HCT116 (cell line): ENCODE data around the gene AQP1. TPM values are rescaled to one million over a fixed set of nuclear protein-coding genes. Genes with fewer than 3 reads are reported as not detected.

Source experiments
- ATAC-seq: fragments of 200-7000 bp; cut with Tn5 transposase; 2 replicates; pipeline ENCODE4 v1.9.1; 2020; ENCODE audit warnings: mild to moderate bottlenecking, moderate library complexity
- BruUV-seq: library from RNA; stranded (reverse); fragments of 400-500 nt; replicated peaks from 2 replicates; lab custom pipeline; 2021; lab: Mats Ljungman, UMichigan
- CTCF ChIA-PET: fragments of 300-600 bp; sonication (Branson Sonifier 250); formaldehyde crosslinking; loops from one replicate; lab custom pipeline; 2021; ENCODE audit warnings: antibody characterized with exemption; lab: Charles Lee
- POLR2A ChIA-PET: fragments of 300-600, 350-600 bp; sonication (Branson Sonifier 250); formaldehyde crosslinking; loops from one replicate; lab custom pipeline; 2021; ENCODE audit warnings: antibody characterized with exemption; lab: Charles Lee
- RAD21 ChIA-PET, 2 experiments: fragments of 300-600 bp; sonication (Branson Sonifier 250); formaldehyde crosslinking; loops; one replicate each; lab custom pipeline; 2023; ENCODE audit warnings: low total read pairs in 2 of 2; ENCODE audit not compliant: uncharacterized antibody in 2 of 2, unreplicated experiment in 2 of 2, low non-redundant PET in 1 of 2; lab: Charles Lee
- DNase-seq: peaks from one replicate; pipeline ENCODE4 v3.0.0-alpha.2; 2010; ENCODE audit warnings: low read depth, low spot score
- H2AFZ ChIP-seq: fragments of 200-600 bp; shearing (Covaris generic), sonication (generic); 2 replicates; pipeline ENCODE4 v1.6.1; 2017; ENCODE audit warnings: low read depth, mixed run types, mixed read lengths, antibody characterized with exemption, low read length; ENCODE audit not compliant: poor library complexity, severe bottlenecking
- H3K27ac ChIP-seq: 2 replicates; pipeline ENCODE4 v1.5.1; 2012; ENCODE audit warnings: low read depth, low read length
- H3K27me3 ChIP-seq: fragments of 200-600 bp; sonication (generic); 2 replicates; pipeline ENCODE4 v1.6.1; 2016; ENCODE audit warnings: mixed run types, low read length, mixed read lengths; ENCODE audit not compliant: insufficient read depth
- H3K36me3 ChIP-seq, 2 experiments: fragments of 200-500 bp in 1 of 2; fragments of 200-600 bp in 1 of 2; sonication (Bioruptor generic) in 1 of 2; sonication (generic) in 1 of 2; 2 replicates each; pipeline versions ENCODE4 v1.5.1 to v1.6.1; 2014 to 2016; ENCODE audit warnings: low read length in 2 of 2, inconsistent platforms in 1 of 2, mixed read lengths in 1 of 2, mixed run types in 1 of 2; ENCODE audit not compliant: insufficient read depth in 2 of 2, control insufficient read depth in 1 of 2
- H3K4me1 ChIP-seq, 2 experiments: fragments of 200-600 bp in 1 of 2; sonication (generic) in 1 of 2; 2 replicates each; pipeline versions ENCODE4 v1.5.1 to v1.6.1; 2012 to 2017; ENCODE audit warnings: low read length in 2 of 2, inconsistent platforms in 1 of 2, mild to moderate bottlenecking in 1 of 2, mixed read lengths in 1 of 2, mixed run types in 1 of 2, moderate library complexity in 1 of 2; ENCODE audit not compliant: insufficient read depth in 2 of 2, control insufficient read depth in 1 of 2
- H3K4me2 ChIP-seq: fragments of 200-600 bp; sonication (generic); 2 replicates; pipeline ENCODE4 v1.6.1; 2017; ENCODE audit warnings: mixed run types, low read length, mixed read lengths
- H3K4me3 ChIP-seq, 2 experiments: fragments of 200-600 bp in 1 of 2; sonication (generic) in 1 of 2; replicated peaks in 1 of 2; 2 replicates each; pipeline ENCODE4 v1.5.1; 2011 to 2016; ENCODE audit warnings: low read length in 2 of 2, control low read depth in 1 of 2, low read depth in 1 of 2, mild to moderate bottlenecking in 1 of 2, mixed read lengths in 1 of 2, mixed run types in 1 of 2
- H3K79me2 ChIP-seq: fragments of 200-600 bp; sonication (generic); 2 replicates; pipeline ENCODE4 v1.6.1; 2017; ENCODE audit warnings: mild to moderate bottlenecking, mixed run types, low read length, moderate library complexity, mixed read lengths; ENCODE audit not compliant: insufficient read depth
- H3K9ac ChIP-seq: fragments of 200-600 bp; sonication (generic); 2 replicates; pipeline ENCODE4 v1.6.1; 2016; ENCODE audit warnings: low read length, mixed read lengths
- H3K9me2 ChIP-seq: fragments of 200-600 bp; sonication (generic), shearing (Covaris generic); 2 replicates; pipeline ENCODE4 v1.6.1; 2017; ENCODE audit warnings: mixed run types, mild to moderate bottlenecking, moderate library complexity; ENCODE audit not compliant: insufficient read depth
- H3K9me3 ChIP-seq, 2 experiments: fragments of 200-500 bp in 1 of 2; fragments of 200-600 bp in 1 of 2; sonication (Bioruptor generic) in 1 of 2; sonication (generic) in 1 of 2; 2 replicates each; pipeline ENCODE4 v1.6.1; 2014 to 2017; ENCODE audit warnings: low read length in 2 of 2, mixed read lengths in 2 of 2, inconsistent platforms in 1 of 2, low read depth in 1 of 2, mild to moderate bottlenecking in 1 of 2, mixed run types in 1 of 2, moderate library complexity in 1 of 2; ENCODE audit not compliant: control insufficient read depth in 1 of 2, insufficient read depth in 1 of 2
- H4K20me1 ChIP-seq: fragments of 200-600 bp; sonication (generic), shearing (Covaris generic); 2 replicates; pipeline ENCODE4 v1.6.1; 2017; ENCODE audit warnings: mixed run types, mild to moderate bottlenecking, moderate library complexity; ENCODE audit not compliant: insufficient read depth
- ATF3 ChIP-seq: IDR thresholded peaks from 2 replicates; pipeline ENCODE4 v1.6.1; 2012
- CBX3 ChIP-seq: IDR thresholded peaks from 2 replicates; pipeline ENCODE4 v1.6.1; 2012; ENCODE audit warnings: low read depth
- CEBPB ChIP-seq: IDR thresholded peaks from 2 replicates; pipeline ENCODE4 v1.6.1; 2012; ENCODE audit warnings: low read depth
- EGR1 ChIP-seq: IDR thresholded peaks from 2 replicates; pipeline ENCODE4 v1.6.1; 2012; ENCODE audit warnings: low read depth
- ELF1 ChIP-seq: IDR thresholded peaks from 2 replicates; pipeline ENCODE4 v1.6.1; 2012; ENCODE audit warnings: low read depth, borderline replicate concordance
- EZH2 ChIP-seq: fragments of 200-600 bp; sonication (generic); IDR thresholded peaks from 2 replicates; pipeline ENCODE4 v1.6.1; 2017; ENCODE audit warnings: antibody characterized with exemption, mixed run types
- EZH2phosphoT487 ChIP-seq: fragments of 200-600 bp; IDR thresholded peaks from 2 replicates; pipeline ENCODE4 v1.6.1; 2018; ENCODE audit warnings: antibody characterized with exemption, borderline replicate concordance
- FOSL1 ChIP-seq: IDR thresholded peaks from 2 replicates; pipeline ENCODE4 v1.6.1; 2012; ENCODE audit warnings: low read depth
- MAX ChIP-seq: IDR thresholded peaks from 2 replicates; pipeline ENCODE4 v1.6.1; 2012
- POLR2A ChIP-seq: IDR thresholded peaks from 2 replicates; pipeline ENCODE4 v1.7.0; 2011; ENCODE audit warnings: borderline replicate concordance; ENCODE audit not compliant: insufficient read depth, insufficient read length; ENCODE audit errors: extremely low read depth
- POLR2AphosphoS5 ChIP-seq: IDR thresholded peaks from 2 replicates; pipeline ENCODE4 v1.6.1; 2011; ENCODE audit warnings: mild to moderate bottlenecking, low read depth, low read length, moderate library complexity
- RAD21 ChIP-seq: IDR thresholded peaks from 2 replicates; pipeline ENCODE4 v1.6.1; 2012; ENCODE audit warnings: low read depth, mild to moderate bottlenecking
- SIN3A ChIP-seq: IDR thresholded peaks from 2 replicates; pipeline ENCODE4 v1.6.1; 2012; ENCODE audit warnings: low read depth
- SP1 ChIP-seq: IDR thresholded peaks from 2 replicates; pipeline ENCODE4 v1.6.1; 2012; ENCODE audit warnings: low read depth
- TCF7L2 ChIP-seq: IDR thresholded peaks from 2 replicates; pipeline ENCODE4 v1.7.0; 2011; ENCODE audit warnings: borderline replicate concordance, inconsistent platforms; ENCODE audit not compliant: insufficient read depth, insufficient read length; ENCODE audit errors: extremely low read depth
- YY1 ChIP-seq: IDR thresholded peaks from 2 replicates; pipeline ENCODE4 v1.6.1; 2011; ENCODE audit warnings: low read length, low read depth, moderate library complexity, mild to moderate bottlenecking; ENCODE audit not compliant: insufficient replicate concordance; ENCODE audit errors: extremely low read depth
- ZBTB33 ChIP-seq: IDR thresholded peaks from 2 replicates; pipeline ENCODE4 v1.6.1; 2011; ENCODE audit warnings: mild to moderate bottlenecking, low read length, moderate library complexity; ENCODE audit not compliant: insufficient replicate concordance; ENCODE audit errors: extremely low read depth
- ZNF274 ChIP-seq: fragments of 200-500 bp; sonication (Bioruptor generic); IDR thresholded peaks from 2 replicates; pipeline ENCODE4 v1.6.1; 2014; ENCODE audit warnings: mild to moderate bottlenecking, low read depth, low read length, inconsistent platforms
- intact Hi-C: fragments of 100-400 bp; cut with micrococcal nuclease; formaldehyde crosslinking; loops from 2 replicates; pipeline ENCODE4 v1.10.0; 2022
- total RNA-seq: library from RNA; stranded (reverse); gene quantifications from one replicate; pipeline ENCODE4 v1.2.1, GENCODE V29; 2021; ENCODE audit not compliant: unreplicated experiment
- TF ChIP-seq, protein P1 (sequence below): IDR thresholded peaks from 2 replicates; pipeline ENCODE4 v1.6.1; 2012; ENCODE audit warnings: low read depth

Gene AQP1
- total RNA-seq, 1 experiment from 2014 or later: 2.0 TPM

DNA sequence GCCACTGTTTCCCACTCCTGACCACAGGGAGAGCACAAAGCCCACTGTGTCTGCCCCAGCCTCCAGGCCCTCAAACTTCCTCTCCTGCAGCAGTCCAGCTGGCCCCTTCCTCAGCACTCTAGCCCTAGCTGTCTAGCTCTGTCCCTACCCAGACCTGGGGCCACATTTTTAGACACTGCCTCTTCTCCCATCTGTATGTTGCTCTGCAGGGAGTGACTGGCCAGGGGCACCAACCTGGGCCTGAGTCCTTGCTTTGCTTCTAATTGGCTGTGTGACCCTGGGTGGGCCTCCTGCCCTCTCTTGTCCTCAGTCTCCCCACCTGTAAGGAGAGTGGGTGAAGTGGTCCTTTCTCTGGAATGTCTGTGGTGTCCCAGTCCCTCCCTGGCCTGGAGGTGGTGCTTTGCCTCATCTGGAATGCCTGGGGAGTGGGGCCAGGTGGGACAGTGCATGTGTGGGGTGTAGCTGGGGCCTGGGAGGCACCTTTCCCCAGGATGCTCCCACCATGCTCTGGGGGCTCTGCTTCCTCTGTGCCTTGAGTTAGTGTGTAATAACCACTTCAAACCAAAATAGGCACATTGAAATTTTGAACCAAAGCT is 25.1 kb downstream of the AQP1 start:
- Histone ChIP-seq H3K4me2 (no peak overlapping the region), H3K4me1 (peaks cover 3 to 12% of the 10 kb centered on the region in 2 experiments; a peak in 2 of 4 replicates), H3K27ac (no peak overlapping the region), H2AFZ (no peak overlapping the region), H3K4me3 (no peak overlapping the region), H3K27me3 (peaks cover 7% of the 10 kb centered on the region), H3K36me3 (no peaks in the 10 kb centered on the region), H3K9me2 (no peaks in the 10 kb centered on the region), H3K9ac (no peak overlapping the region), H3K9me3 (no peaks in the 10 kb centered on the region), H3K79me2 (no peaks in the 10 kb centered on the region), H4K20me1 (no peaks in the 10 kb centered on the region)
- BruUV-seq: no TSS peak
- TF ChIP-seq ELF1 (no peak), CBX3 (no peak), MAX (no peak), FOSL1 (no peak), POLR2AphosphoS5 (no peak), EZH2phosphoT487 (no peak), SIN3A (no peak), ATF3 (no peak), EGR1 (no peak), POLR2A (no peak), ZBTB33 (no peak), ZNF274 (no peak), SP1 (no peak), CEBPB (no peak), TCF7L2 (no peak), YY1 (no peak), EZH2 (no peak), RAD21 (no peak)
- TF ChIP-seq, protein P1, sequence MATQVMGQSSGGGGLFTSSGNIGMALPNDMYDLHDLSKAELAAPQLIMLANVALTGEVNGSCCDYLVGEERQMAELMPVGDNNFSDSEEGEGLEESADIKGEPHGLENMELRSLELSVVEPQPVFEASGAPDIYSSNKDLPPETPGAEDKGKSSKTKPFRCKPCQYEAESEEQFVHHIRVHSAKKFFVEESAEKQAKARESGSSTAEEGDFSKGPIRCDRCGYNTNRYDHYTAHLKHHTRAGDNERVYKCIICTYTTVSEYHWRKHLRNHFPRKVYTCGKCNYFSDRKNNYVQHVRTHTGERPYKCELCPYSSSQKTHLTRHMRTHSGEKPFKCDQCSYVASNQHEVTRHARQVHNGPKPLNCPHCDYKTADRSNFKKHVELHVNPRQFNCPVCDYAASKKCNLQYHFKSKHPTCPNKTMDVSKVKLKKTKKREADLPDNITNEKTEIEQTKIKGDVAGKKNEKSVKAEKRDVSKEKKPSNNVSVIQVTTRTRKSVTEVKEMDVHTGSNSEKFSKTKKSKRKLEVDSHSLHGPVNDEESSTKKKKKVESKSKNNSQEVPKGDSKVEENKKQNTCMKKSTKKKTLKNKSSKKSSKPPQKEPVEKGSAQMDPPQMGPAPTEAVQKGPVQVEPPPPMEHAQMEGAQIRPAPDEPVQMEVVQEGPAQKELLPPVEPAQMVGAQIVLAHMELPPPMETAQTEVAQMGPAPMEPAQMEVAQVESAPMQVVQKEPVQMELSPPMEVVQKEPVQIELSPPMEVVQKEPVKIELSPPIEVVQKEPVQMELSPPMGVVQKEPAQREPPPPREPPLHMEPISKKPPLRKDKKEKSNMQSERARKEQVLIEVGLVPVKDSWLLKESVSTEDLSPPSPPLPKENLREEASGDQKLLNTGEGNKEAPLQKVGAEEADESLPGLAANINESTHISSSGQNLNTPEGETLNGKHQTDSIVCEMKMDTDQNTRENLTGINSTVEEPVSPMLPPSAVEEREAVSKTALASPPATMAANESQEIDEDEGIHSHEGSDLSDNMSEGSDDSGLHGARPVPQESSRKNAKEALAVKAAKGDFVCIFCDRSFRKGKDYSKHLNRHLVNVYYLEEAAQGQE: no peak
- RAD21 ChIA-PET: no interaction called here
- POLR2A ChIA-PET: no interaction called here
- no peak for DNase-seq
- intact Hi-C loops: no loop called here
- ATAC-seq: no peak
- CTCF ChIA-PET: no interaction called here
